HG02798 (cell line): ENCODE data around the gene HOXC6.

Experiments
- ATAC-seq: cut with Tn5 transposase; IDR thresholded peaks from one replicate; pipeline ENCODE4 v1.9.1; 2021; ENCODE audit warnings: mild to moderate bottlenecking; ENCODE audit not compliant: unreplicated experiment, poor library complexity

Gene HOXC6

DNA sequence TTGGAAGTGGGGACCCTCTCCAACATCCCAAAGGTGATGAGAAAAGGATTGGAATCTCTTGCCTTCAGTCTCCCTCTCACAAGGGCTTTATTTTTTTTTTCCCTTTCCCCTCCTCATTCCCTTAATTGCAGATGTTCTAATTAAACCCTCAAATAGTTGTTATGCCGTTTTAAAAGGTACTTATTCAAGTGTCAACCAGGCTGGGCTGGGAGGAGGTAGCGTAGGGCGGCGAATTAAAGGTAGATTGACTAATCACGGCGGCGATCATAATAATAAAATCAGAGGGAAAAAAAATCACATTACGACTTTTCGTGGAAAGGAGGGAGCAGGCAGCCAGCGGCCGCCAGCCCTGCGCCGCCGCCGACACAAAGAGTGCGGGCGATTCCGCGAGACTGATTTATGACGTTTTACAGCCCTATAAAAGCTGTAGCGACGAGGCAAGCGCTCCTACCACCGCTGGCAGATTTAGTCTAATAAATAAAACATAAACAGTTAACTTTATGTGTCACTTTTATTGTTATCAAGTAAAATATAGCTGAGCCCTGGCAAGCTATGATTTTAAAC, 23.7 kb downstream of the HOXC6 start:
- no peak for ATAC-seq

DNA sequence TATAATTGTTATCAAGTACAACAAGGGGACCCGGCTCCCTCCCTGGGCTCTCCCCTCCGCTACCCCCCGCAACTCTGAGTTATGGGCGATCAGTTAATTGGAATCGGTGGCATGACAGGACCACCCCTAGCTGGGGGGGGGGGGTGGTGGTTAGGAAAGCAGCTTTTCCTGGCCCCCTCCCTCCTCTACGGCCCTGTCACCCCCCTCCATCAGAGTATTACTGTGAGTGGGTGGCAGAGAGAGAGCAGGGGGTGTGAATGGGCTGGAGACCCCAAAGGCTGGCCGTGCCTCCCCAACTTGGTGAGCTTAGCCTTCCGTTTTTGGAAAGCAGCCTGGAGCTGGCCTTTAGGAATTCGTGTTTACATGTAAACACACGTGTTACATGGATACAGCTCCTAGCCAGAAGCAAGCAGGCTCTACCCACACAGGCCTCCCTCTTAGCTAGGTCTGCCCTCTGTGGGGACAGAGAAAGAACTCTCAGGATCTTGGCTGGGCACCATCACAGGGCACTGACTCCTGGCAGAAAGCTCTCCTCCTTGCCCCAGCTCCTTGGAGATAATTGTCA, 24.3 kb downstream of the HOXC6 start:
- no peak for ATAC-seq

DNA sequence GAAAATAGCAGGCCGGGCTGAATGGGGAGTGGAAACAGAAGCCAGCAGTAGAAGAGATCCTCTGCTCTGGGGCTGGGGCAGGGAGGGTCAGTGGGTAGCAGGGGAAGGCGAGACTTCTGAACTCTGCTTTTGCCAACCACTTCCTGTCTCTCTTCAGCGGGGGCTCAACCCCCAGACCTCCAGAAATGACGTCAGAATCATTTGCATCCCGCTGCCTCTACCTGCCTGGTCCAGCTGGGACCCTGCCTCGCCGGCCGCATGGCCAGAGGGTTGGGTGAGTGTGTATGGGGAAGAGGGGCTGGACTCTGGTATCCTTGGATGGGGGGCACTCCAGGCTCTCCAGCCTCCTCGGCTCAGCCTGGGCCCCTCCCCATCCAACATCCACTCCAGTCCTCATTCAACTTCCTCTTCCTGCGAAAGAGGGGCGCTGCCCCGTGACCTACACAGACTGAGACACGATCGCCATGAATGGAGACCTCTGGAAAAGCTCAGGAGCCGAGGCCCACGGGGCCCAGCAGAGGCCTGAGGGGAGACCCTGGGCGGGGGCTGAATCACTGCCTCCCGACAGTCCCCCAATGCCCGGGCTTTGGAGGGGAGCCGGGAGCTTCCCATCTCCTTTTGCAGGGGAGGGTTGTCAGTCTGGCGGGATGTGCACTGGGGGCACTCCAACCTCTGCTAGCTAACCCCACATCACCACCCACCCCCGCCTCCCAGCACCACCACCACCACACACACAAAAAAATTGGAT, 24.9 kb downstream of the HOXC6 start:
- peak; percentile 80 for ATAC-seq

DNA sequence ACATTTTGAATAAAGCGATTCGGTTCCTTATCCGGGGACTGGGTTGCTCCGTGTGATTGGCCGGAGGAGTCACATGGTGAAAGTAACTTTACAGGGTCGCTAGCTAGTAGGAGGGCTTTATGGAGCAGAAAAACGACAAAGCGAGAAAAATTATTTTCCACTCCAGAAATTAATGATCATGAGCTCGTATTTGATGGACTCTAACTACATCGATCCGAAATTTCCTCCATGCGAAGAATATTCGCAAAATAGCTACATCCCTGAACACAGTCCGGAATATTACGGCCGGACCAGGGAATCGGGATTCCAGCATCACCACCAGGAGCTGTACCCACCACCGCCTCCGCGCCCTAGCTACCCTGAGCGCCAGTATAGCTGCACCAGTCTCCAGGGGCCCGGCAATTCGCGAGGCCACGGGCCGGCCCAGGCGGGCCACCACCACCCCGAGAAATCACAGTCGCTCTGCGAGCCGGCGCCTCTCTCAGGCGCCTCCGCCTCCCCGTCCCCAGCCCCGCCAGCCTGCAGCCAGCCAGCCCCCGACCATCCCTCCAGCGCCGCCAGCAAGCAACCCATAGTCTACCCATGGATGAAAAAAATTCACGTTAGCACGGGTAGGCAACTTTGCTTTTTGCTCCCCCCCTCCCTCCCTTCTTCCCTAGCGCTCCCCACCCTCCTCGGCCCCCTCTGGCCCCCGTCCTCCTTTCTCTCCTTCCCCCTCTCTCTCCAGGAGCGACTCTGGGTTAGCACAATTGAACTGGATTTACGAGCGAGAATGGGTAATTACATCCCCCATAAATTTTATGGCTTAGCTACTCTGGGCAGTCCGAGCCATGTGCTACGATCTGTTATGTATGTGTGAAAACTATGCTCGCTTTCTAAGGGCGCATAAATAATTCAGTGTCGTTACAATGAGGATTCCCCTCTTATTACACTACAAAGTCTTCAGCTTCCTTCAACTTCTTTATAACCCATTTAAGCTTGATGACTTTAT, 25.8 kb downstream of the HOXC6 start, which contains the start of gene HOXC4:
Gene HOXC4 (plus strand): TSS at position 85 of the 991 bp plus-strand sequence. CDS start 88 bp downstream, at position 173.
- ATAC-seq: peak; percentile 57

DNA sequence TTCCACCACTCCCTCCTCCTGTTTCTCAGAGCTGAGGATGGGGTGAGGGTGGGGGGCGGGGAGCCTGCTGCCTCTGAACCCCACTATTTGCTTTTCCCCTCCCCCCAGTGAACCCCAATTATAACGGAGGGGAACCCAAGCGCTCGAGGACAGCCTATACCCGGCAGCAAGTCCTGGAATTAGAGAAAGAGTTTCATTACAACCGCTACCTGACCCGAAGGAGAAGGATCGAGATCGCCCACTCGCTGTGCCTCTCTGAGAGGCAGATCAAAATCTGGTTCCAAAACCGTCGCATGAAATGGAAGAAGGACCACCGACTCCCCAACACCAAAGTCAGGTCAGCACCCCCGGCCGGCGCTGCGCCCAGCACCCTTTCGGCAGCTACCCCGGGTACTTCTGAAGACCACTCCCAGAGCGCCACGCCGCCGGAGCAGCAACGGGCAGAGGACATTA, 26.5 kb downstream of the HOXC6 start:
- no peak for ATAC-seq

DNA sequence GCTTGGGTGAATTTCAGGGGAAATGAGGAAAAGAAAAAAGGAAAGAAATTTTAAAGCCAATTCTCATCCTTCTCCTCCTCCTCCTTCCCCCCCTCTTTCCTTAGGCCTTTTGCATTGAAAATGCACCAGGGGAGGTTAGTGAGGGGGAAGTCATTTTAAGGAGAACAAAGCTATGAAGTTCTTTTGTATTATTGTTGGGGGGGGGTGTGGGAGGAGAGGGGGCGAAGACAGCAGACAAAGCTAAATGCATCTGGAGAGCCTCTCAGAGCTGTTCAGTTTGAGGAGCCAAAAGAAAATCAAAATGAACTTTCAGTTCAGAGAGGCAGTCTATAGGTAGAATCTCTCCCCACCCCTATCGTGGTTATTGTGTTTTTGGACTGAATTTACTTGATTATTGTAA, 27.3 kb downstream of the HOXC6 start:
- no peak for ATAC-seq

DNA sequence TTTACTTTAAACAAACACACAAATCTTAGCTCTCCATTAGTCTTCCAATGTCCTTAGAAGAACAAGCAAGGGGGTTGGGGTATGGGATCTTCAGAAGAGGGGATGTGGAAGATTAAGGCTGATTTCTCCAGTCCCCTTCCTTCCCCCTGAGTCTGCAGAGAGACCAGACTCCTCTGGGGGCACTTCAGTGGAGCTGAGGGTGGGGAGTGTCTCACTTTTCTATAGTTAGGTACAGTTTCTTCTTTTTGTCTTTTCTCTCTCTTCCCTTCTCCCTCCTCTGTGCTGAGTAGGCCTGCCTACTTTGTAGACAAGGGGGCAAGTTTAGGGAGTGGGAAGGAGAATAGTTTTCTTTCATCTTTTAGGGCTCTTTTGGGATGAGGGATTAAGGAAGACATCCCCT, 27.9 kb downstream of the HOXC6 start:
- no peak for ATAC-seq

DNA sequence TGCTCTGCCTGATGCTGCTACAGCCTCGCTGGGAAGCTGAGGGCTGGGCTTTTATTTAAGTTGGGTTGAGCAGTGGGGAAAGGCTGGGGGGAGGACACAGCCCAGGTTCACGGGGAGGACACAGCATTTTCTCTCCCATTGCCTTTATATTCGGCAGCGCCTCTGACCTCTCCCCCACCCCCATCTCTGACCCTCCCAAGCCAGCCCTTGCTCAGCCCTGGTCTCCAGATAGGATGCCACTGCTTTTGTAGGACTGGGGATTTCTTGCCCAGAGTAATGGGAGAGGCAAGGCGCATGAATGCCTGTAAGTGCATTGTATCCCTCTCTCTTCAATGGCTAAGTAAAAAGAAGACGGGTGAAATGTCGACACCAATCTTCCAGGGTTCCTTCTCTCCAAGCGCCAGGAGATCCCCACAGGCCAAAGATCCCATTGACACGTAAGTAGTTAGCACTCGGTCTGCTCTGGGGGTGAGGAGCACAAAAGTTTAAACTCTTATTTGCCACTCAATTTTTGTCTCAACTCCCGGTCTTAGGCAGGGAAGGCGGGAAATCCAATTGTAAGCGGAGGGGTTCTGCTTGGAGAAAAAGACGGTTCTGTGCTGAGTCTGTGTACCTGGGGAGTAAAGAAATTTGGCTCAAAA, 30.0 kb downstream of the HOXC6 start:
- no peak for ATAC-seq

DNA sequence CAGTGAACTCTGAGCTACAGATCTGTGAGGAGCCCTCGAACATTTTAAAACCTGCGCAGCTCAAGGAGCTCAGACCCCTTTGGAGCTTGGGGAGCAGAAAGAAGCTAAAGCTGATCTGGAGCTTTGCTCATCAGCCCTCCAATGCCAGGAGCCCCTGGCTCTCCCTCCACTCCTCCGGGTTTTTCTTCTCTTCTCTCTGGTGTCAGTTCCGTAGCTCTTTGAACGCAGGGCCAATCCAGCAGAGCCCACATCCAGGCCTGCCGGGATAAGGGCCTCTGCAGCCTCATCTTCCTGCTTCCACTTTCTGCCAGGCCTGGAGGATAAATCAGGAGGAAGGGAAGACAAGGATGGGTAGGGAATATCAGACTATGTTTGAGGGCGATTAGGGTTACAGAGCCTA, 31.4 kb downstream of the HOXC6 start:
- ATAC-seq: no peak

DNA sequence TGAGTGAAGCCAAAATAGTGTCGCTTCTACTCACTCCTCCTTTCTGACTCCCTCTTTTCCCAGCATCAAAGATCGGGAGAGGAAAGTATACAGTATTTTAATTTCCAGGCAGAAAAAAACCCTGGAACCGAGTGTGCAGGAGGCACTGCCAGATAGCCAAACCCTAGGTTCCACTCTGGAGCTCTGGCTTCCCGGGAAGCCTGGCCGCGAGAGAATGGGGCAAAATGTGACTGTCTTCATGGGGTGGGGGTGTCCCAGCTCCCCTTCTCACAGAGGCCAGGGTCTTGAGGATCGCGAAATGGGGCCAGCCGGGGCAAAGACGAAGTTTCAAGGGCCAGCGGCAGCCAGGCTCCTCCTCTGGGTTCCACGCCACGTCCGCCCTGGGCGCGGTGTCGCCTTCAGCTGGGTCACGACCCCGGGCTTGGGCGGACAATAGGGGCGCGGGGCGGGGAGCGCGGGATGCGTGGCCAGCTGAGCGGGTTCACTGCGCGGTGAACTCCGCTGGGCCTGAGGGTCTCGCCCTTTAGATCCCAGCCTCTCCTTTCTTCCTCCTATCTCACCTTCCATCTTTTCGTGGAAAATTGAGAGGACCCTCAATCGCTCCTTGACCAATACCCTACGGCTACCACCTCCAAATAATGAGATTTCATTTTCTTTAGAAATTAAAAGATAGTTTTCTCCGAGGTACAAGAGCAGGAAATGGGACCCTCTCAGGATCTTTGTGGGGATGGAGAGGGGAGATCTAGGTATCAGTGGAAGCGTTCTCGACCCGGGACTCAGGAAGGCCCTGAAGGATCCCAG, 32.1 kb downstream of the HOXC6 start:
- no peak for ATAC-seq

DNA sequence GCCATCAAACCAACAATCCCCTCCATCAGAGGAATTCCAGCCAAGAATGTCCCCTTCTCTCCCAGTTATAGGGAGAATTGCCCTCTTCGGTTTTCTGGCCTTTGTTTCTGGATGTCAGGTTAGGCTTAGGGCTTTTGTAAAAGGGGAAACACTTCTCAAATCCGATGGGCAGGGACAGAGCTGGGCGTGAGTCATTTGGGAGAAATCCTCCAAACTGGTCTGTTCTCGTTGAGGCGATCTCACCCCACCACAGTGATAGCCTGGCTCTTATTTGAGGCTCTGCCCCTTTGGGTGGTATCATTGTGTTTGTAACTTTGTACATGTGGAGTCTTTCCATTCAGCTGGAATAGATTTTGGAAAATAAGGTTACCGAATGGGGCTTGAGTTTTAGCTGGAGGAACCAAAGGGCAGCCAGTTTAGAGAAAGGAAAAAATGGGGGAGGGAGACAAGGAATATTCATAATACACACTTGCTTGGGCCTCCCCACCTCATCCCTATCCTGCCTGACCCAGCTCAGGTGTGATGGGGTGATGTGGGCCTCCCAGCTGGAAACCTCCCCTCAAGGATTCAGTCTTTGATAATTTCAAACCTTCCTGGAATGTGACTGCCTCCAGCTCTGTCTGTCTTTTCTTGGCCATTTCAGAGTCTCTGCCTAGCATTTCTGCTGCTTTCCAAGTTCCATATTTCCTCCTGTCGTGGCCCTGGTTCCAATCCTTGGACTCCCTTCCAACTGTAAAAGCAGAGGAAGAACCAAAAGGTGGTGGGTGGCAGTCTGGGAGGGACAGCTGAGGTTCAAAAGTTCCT, 32.9 kb downstream of the HOXC6 start:
- no peak for ATAC-seq

DNA sequence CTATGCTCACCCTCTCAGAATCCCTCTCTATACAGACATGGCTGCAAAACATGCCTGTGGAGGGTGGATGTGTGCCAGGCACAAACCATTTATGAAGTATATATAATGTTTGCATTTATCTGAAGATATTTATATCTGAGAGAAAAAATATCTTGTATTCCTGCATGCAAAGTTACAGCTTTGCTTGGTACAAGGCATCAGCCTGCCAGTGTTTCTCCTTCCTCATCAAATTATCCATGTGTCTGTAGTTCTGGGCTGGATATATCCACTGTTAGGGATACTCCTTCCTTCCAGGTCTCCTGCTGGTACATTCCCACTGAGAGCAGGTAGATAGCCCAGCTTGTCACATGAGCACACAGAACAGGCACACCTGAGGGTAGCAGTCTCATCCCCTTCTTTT, 37.4 kb downstream of the HOXC6 start:
- ATAC-seq: no peak

DNA sequence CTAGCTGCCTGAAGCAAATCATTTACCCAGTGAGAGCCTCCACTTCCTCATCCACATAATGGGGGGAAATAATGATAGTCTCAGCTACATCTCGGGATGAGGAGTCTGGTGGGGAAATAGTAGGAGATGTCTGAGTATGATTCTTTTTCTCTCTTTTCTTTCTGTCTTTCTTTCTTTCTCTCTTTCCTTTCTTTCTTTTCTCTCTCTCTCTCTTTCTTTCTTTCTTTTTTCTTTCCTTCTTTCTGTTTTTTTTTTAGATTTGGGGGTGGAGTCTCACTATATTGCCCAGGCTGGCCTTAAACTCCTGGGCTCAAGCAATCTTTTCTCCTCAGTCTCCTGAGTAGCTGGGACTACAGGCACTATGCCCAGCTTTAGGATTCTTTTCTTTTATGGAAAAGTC, 38.2 kb downstream of the HOXC6 start:
- ATAC-seq: no peak

DNA sequence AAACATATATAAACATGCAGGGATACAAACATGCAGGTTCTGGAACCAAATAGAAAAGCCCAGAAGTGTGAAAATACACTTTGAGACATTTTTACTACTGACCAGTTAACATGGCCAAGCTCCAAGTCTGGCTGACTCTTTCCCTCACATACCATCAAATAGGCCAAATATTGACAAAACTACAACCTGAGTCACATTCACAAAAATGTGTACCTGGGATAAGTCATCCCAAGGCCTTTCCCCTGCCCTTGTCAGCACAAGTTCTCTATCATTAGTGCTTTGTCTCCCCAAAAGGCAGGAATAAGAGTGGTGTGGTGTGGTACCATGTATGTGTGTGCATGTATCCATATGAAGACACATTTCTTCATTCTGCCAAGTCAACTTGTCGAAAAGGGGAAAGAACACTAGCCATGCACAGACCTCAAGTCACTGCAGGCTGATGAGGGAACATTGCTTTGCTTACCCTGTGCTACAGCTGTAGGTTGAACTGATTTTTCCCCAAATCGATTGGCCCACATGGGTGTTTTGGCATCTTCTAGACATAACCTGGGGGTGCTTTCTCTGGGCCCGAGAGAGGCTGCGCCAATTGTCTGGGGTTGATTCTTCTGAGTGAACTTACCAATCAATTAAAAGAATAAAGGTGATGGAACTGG, 40.3 kb downstream of the HOXC6 start:
- no peak for ATAC-seq

DNA sequence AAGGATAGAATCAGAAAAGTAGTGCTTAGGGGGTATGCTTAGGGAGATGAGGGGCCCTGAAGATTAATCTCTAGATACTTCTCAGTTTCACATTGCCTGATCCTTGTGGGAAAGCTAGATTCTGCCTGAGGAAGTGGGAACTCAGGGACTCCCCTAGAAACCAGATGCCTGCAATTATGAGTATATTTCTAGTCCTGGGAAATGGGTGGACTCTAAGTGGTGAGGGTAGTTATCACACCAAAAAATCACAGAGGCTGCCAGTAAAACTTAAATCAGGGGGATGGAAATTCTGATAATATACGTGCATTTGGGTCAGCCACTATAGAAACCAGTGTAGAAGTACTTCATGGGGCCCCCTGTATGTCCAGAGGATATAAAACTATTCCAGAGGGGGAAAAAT, 43.7 kb downstream of the HOXC6 start:
- ATAC-seq: no peak

DNA sequence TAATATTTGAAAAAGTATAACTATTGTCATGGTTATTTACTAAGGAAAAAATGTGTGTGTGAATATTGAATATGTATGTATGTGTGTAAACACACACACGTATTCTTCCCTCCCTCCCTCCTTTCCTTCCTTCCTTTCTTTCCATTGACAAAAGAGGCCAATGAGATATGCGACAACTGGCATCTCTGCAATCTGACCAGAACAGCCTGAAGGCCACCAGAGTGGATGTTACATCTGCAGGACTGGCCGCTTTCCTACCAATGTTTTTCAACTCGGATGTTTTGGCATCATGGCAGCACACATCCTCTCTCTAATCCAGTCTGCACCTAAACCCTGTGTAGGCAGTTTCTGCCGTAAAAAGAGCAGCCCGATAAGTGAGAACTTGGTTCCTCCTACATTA, 46.1 kb downstream of the HOXC6 start:
- ATAC-seq: no peak

DNA sequence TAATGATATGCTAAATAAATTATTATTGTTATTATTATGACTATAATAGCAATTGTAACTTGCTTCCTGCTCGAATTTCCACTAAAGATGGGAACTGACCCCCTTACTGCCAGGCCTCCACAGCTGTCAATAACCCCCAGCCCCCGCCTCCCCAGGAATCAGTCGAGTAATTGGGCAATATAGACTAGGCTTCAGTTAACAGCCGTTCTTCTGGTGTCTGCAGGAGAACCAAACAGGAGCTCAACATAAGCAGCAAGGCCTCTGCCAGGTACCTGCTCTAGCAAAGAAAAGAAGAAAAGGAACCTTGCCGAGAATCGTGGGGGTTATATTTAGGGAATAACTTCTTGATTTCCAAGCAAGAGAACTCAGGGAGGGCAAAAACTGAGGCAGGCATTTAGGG, 47.2 kb downstream of the HOXC6 start:
- no peak for ATAC-seq

DNA sequence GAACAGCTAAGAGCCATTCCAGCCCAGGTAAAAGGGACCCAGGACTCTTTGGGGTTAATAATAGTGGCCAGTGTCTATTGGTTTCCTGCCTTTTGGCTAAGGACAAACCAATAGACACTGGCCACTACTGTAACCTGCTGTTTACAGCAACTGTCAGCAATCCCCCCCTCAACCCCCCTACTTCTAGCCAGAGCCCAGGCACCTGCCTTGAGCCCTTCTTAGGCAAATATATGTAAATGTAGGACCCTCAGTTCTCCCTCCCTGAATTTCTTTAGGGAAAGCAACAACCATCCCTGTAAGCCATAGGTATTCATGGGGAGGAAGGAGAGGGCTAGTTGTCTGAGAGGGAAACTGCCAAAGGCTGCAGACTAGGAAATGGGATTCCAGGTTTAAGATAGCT, 47.7 kb downstream of the HOXC6 start:
- no peak for ATAC-seq
